ENCODE measurements around the gene TAAR1.
"Not testable (repeated sequence)": the region's sequence is repeated elsewhere in the genome, so short reads cannot be mapped to it uniquely, and the experiment has no call there.

Gene TAAR1

DNA sequence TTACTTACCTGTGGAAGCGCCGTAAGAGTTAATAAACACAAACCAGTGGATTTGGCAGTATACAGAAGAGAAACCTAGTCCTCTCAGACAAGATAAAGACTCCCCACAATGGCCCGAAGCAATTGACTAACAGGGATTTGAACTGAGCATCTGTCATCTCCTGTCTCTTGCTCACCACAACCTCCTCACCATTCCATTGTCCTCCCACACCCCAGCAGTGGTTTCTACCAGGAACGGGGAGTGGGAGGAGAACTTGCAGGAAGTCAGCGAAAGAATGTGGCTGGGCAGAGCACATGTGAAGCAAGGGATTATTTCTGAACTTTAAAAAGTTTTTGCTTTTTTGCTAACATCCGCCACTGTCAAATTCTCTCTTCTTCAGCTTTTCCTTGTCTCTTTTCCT is 24.6 kb upstream of the TAAR1 start:
- H3K4me3 ChIP-seq (ENCODE audit: low read depth, low read length): no peak overlapping the region
- no peak for TF ChIP-seq CTCF (IDR thresholded peaks at IDR 0.05; ENCODE audit: insufficient read depth, low read length, missing control alignments)
- CTCF ChIA-PET: no interaction called here
- POLR2A ChIA-PET: no interaction called here
- no peak for DNase-seq (ENCODE audit: low read depth, low spot score)

DNA sequence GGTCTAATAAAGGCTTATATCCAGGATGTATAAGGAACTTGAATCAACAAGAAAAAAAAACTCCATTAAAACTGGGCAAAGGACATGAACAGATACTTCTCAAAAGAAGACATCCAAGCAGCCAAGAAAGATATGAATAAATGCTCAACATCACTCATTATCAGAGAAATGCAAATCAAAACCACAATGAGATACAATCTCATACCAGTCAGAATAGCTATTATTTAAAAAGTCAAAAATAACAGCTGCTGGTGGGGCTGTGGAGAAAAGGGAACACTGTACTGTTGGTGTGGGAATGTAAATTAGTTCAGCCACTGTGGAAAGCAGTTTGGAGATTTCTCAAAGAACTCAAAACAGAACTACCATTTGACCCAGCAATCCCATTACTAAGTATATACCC is 20.1 kb upstream of the TAAR1 start:
- DNase-seq (ENCODE audit: low read depth, low spot score); H3K4me3 ChIP-seq (ENCODE audit: low read depth, low read length); POLR2A ChIA-PET: not testable (repeated sequence)
- CTCF ChIA-PET: interaction anchor here (1.5 kb wide), 1 partner anchor 9 kb away, joined by 3 read pairs; no protein-coding TSS in a partner anchor

- TF ChIP-seq CTCF (IDR thresholded peaks at IDR 0.05; ENCODE audit: insufficient read depth, low read length, missing control alignments): no peak
- POLR2A ChIA-PET: no interaction called here
- DNase-seq (ENCODE audit: low read depth, low spot score): no peak
- no peak overlapping the region for H3K4me3 ChIP-seq (ENCODE audit: low read depth, low read length)
- CTCF ChIA-PET: no interaction called here
Measured at GRCh38 chr6:132675749-132676148, 16.8 kb upstream of the TAAR1 start.

DNA sequence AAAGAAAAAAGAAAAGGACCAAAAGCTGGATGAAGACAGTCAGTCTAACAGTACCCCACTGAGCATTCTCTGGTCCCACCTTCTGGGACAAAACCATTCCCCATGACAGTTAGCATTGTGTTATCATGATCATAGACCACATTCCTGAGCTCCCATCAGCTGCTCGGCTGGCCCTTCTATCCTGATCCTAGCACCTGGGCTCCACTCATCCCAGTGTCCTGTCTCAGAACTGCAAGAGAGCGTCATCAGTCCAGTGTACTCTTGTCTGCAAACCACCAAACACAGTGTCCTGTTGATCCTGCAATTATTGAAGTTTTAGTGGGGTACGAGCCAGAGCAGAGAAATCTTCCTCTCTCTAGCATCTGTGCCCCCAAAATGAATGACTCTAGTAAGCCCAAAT is 16.0 kb upstream of the TAAR1 start:
- DNase-seq (ENCODE audit: low read depth, low spot score): no peak
- POLR2A ChIA-PET: no interaction called here
- CTCF ChIA-PET: interaction anchor here (0.9 kb wide), 1 partner anchor 8 kb away, joined by 3 read pairs; no protein-coding TSS in a partner anchor
- no peak for TF ChIP-seq CTCF (IDR thresholded peaks at IDR 0.05; ENCODE audit: insufficient read depth, low read length, missing control alignments)
- no peak overlapping the region for H3K4me3 ChIP-seq (ENCODE audit: low read depth, low read length)

- no peak overlapping the region for H3K4me3 ChIP-seq (ENCODE audit: low read depth, low read length)
- ChIA-PET CTCF (interaction anchor here (5.9 kb wide), 1 partner anchor 126 kb away, joined by 62 read pairs; the partner anchor contains the start of gene SLC18B1), POLR2A (no interaction called here)
- no peak for TF ChIP-seq CTCF (IDR thresholded peaks at IDR 0.05; ENCODE audit: insufficient read depth, low read length, missing control alignments)
- DNase-seq (ENCODE audit: low read depth, low spot score): no peak
Measured at GRCh38 chr6:132673376-132674094, 14.6 kb upstream of the TAAR1 start.

GRCh38 chr6:132671295-132671694 is 12.3 kb upstream of the TAAR1 start:
- ChIA-PET POLR2A (no interaction called here), CTCF (interaction anchor here (1.3 to 5.9 kb wide), 6 partner anchors 17 to 138 kb away, joined by 4 to 62 read pairs (median 10); partner anchors contain the start of gene SLC18B1)
- TF ChIP-seq CTCF (IDR thresholded peaks at IDR 0.05; ENCODE audit: insufficient read depth, low read length, missing control alignments): no peak
- H3K4me3 ChIP-seq (ENCODE audit: low read depth, low read length): no peak overlapping the region
- no peak for DNase-seq (ENCODE audit: low read depth, low spot score)
